T-helper 9 cell (primary cell): ENCODE results near the gene BLCAP.

Source experiments
- DNase-seq: peaks from one replicate; pipeline ENCODE4 v3.0.0-alpha.2; 2020

The BLCAP gene

GRCh38 chr20:37529214-37529967, 1.7 kb upstream of the BLCAP start:
- no peak for DNase-seq

- DNase-seq = no peak
Measured at GRCh38 chr20:37528446-37529213, 954 bp upstream of the BLCAP start.

- no peak for DNase-seq
Measured at GRCh38 chr20:37526839-37527637, 638 bp downstream of the BLCAP start.

GRCh38 chr20:37526238-37526838, 1.3 kb downstream of the BLCAP start:
- no peak for DNase-seq

- DNase-seq = no peak
Measured at GRCh38 chr20:37525810-37526209, 1.9 kb downstream of the BLCAP start.

- DNase-seq = no peak
Measured at GRCh38 chr20:37524859-37525708, 2.6 kb downstream of the BLCAP start.

GRCh38 chr20:37523911-37524700, 3.6 kb downstream of the BLCAP start:
- no peak for DNase-seq

- no peak for DNase-seq
Measured at GRCh38 chr20:37523012-37523391, 4.7 kb downstream of the BLCAP start.

GRCh38 chr20:37522260-37523011, 5.2 kb downstream of the BLCAP start:
- no peak for DNase-seq

GRCh38 chr20:37521061-37521771, 6.5 kb downstream of the BLCAP start, which contains the start of gene NNAT:
Gene NNAT (plus strand): TSS chr20:37521250. CDS start chr20:37521332, 82 bp downstream.
- DNase-seq = no peak

- no peak for DNase-seq
Measured at GRCh38 chr20:37520419-37520955, 7.2 kb downstream of the BLCAP start.

- DNase-seq = no peak
Measured at GRCh38 chr20:37519508-37520418, 7.9 kb downstream of the BLCAP start.

GRCh38 chr20:37518606-37519507, 8.8 kb downstream of the BLCAP start:
- DNase-seq = no peak

- no peak for DNase-seq
Measured at GRCh38 chr20:37518059-37518458, 9.6 kb downstream of the BLCAP start.

- DNase-seq = no peak
Measured at GRCh38 chr20:37516811-37517750, 10.6 kb downstream of the BLCAP start.

GRCh38 chr20:37515876-37516275, 11.8 kb downstream of the BLCAP start:
- DNase-seq = no peak
